SKM-1 treated with dmso at 0.1 percent for 144 hours (cell line): Measurements from ENCODE around the gene SOX8.
A peak's percentile ranks its signal among the peaks of the same experiment; 100 is the strongest.
"Not testable (repeated sequence)": the region's sequence is repeated elsewhere in the genome, so short reads cannot be mapped to it uniquely, and the experiment has no call there.

Experiments used
- DNase-seq: peaks from one replicate; lab custom pipeline; 2025; ENCODE audit not compliant: unreplicated experiment; lab: John Stamatoyannopoulos, UW

The SOX8 gene

DNA sequence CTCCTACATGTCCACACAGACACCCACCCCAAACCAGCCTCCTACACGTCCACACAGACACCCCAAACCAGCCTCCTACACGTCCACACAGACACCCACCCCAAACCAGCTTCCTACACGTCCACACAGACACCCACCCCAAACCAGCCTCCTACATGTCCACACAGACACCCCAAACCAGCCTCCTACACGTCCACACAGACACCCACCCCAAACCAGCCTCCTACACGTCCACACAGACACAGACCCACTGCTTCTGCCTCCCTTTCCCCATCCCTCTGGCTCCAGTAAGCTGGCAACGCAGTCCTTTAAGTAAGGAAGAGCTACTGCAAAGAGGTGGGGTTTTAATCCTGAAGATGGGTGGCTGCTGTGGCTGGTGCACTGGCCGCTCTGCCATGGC, 27.8 kb upstream of the SOX8 start:
- not testable (repeated sequence) for DNase-seq

DNA sequence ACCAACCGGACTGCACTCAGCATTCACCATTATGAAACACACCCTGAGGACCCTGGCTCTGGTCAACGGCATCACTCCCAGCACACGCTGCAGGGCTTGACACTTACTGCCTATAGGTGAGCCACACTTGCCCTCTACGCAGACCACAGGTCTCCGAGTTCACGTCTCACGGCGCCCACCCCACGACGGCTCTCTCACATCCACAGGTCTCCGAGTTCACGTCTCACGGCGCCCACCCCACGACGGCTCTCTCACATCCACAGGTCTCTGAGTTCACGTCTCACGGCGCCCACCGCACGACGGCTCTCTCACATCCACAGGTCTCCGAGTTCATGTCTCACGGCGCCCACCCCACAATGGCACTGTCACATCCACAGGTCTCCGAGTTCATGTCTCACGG, 25.8 kb upstream of the SOX8 start:
- not testable (repeated sequence) for DNase-seq

DNA sequence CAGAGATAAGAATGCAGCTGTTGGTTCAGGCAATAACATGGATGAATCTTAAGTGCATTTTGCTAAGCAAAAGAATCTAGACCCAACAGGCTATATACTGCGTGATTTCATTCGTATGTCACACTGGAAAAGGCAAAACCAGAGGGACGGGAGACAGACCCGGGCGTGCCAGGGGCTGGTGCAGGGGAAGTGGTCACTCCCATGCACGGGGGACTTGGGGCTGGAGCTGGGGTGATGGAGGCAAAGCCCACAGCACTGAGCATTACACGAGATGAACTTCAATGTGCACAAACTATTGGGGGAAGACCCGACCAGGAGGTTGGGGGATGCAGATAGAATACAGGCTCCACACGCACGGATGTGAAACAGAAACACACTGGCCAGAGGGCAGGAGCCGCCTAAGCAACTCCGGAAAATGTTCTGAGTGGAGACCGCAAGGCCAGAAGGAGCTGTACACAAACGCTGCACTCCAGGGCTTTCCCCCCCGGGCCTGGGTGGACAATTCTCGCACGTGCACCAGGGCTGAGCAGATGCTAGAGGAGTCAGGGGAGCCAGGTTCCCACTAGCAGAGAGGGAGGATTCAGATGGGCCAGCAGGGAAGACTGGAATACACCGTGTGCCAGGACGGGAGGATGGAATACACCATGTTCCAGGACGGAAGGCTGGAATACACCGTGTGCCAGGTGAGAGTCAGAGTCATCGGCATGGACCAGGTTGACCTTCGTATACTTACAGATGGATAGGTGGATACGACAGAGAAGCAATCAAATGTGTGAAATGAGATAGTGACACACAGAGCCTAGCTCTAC, 22.1 kb upstream of the SOX8 start:
- DNase-seq = no peak

DNA sequence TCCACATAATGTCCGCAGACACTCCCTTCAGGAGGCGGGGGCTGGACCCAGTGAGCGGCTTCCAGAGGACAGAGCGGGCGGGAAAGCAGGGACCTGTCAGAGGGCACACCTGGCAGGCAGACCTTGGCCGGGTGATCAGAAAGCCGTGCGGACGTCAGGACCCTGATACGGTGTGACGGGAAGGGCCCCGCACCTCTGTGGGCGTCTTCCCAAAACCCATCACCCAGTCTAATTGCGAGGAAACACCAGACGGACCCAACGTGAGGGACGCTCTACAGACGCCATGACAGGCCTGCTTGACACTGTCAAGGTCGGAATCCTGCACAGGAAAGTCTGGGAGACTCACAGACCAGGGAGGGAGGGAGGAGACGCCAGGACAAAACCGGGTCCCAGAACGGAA, 19.2 kb upstream of the SOX8 start:
- no peak for DNase-seq

DNA sequence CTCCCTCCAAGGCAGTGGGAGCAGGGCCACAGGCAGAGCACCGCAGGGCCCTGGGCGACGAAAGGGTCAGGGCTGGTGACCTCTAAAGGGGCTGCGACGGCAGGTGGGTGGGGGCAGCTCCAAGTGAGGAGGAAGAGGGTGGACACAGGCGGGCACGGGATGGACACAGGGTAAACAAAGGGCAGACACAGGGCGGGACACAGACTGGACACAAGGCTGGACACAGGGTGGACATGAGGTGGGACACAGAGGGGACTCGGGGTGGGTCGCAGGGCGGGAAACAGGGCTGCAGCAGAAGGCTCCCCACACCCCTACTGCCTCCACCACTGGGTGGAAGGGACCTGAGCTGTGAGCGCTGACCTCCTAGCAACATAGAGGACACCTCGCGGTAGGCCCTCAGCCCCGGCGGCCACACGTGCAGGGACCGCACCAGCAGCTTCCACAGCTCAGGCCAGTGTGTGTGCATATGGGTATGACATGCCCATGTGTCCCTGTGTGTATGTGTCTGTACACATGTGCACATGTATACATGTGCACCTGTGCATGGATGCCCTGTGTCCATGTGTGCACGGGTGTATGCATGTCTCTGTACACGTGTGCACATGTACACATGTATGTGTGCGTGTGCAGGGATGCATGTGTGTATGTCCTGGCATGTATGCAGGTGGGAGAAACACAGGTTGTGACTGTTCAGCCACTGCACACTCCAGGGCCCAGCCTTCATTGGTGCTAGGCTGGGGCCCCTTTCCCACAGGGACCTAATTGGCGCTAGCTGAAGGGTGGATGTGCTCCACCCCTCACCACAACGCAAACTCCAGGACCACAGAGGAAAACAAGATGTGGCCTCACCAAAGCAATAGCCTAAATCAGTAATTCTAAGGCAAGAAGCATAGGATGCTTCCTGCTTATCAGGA, 18.4 kb upstream of the SOX8 start:
- no peak for DNase-seq

DNA sequence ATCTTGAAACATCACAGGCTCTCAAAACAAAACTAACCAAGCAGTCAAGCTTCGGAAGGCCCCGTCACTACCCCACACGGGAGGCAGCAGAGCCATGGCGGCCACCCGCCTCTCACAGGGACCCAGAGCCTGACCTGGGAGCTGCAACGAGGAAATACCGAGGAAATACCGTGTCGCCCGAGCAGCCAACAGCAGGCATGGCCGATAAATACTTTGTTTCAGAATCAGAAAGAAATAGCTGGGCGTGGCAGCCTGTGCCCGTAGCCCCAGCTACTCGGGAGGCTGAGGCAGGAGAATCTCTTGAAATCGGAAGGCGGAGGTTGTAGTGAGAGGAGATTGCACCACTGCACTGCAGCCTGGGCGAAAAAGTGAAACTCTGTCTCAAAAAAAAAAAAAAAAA, 17.7 kb upstream of the SOX8 start:
- no peak for DNase-seq

DNA sequence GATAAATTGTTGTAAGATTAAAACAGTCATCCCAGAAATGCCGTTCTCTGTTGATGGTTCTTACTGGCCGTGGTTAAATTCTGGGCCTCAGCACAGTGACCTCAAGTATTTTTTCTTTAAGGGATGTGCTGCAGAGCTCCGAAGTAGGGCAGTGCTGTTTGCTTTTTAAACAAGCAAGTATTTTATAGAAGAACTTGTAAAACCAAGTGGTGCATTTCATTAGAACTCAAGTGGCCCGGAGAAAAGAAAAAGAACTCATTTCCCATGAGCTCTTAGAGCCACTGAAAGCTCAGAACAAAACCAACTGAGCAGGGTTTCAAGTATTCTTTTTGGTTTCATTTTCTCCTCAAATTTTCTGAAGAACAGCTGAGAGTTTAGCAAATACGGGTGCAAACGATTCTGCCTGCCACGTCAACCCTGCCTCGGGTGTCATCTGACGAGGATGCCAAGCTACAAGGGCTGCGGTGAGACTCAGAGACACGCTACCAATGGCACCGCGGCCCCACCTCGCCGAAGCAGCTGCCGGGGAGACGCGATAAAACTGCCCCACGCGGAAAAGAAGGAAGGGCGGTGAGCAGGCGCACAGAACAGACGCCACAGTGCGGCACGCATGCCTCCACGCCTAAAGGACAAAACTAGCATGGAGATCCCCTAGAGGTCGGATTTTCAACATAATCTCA, 17.1 kb upstream of the SOX8 start:
- DNase-seq = no peak

DNA sequence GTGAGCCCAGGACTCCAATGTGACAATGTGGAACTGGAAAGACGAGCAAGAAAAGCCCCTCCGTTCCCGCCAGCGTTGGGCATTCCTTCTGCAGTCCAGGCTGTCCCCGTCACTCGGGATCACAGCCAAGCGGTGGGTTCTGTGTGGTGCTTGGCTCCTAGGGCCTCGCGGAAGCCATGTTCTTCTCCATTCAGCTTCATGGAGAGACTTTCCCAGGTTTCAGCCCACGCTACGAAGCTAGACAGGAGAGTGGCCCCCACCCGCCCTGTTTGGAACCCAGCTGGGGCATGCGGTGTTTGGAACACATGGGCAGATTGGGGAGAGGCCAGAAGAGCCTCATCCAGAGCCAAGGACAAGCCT, 16.6 kb upstream of the SOX8 start:
- DNase-seq = no peak

DNA sequence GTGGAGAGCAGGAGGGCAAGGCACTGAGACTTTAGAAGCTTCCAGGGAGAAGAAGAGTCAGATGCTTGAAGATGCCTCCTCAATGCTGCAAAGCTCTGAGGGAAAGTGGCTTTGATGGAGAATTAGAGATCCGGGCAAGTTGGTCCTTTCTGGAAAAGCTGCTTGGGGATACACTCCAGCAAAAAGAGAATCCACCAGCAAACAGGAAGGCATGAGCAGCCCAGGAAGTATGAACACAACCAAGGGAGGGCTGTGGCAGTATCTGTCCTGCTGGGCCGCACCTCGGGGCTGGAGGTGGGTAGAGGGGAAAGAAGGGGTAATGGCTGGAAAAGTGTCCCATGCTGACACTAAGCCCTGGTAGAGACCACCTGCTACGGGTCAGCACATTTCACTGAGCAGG, 16.1 kb upstream of the SOX8 start:
- DNase-seq = no peak

DNA sequence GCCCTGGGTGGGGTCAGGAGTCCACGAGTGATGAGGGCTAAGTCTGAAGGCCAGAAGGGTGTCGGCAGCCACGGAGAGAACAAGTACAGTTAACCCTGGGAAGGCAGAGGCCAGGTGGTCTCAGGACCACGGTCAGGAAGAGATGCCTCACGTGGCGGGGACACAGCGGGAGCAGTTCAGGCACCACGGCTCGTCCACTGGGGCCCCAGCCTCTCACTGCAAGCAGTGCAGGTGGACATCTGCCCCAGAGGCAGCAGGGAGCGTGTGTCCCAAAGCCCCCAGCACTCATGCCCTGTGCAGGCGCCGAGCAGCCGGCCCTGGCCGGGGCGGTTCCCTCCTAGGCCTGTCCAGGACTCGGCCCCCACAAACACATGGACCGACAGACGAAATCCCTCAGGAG, 15.5 kb upstream of the SOX8 start:
- no peak for DNase-seq

DNA sequence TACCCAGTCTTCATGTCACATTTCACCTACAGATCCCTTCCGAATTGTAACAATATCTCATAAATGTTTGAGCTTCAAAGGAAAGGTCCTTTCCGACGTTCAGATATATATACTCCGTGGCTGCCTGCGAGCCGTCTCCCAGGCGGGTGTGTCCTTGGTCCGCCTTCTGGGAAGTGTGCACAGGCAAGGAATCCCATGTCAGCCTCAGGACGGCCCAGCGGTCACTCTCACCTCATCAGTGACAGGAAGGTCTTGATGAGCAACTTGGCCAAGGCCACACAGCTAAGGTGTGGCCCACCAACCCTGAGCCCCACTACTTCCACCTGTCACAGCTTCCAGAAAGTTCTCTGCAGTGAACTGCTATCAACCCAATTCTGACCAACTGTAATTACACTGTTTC, 15.1 kb upstream of the SOX8 start:
- no peak for DNase-seq

DNA sequence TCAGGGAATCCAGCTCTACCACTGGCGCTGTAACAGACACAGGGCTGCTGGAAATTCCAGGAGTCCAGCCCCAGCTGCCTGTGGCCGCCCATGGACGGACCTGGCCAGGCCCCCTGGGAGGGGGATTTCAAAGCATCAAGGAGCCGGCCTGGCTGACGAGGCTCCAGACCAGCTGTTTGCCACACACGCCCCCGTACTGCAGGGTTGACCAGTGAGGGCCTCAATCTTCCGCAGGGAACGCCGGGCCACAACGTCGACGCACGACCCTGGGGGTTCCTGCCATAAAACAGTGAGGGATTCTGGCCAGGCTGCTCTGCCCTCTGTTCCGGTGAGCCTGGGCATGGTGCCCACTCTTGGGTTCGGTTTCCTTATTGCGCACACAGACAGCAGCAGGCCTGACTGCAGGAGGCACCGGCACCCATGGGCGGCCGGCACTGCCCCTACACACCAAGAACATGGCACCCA, 14.5 kb upstream of the SOX8 start:
- DNase-seq = no peak

DNA sequence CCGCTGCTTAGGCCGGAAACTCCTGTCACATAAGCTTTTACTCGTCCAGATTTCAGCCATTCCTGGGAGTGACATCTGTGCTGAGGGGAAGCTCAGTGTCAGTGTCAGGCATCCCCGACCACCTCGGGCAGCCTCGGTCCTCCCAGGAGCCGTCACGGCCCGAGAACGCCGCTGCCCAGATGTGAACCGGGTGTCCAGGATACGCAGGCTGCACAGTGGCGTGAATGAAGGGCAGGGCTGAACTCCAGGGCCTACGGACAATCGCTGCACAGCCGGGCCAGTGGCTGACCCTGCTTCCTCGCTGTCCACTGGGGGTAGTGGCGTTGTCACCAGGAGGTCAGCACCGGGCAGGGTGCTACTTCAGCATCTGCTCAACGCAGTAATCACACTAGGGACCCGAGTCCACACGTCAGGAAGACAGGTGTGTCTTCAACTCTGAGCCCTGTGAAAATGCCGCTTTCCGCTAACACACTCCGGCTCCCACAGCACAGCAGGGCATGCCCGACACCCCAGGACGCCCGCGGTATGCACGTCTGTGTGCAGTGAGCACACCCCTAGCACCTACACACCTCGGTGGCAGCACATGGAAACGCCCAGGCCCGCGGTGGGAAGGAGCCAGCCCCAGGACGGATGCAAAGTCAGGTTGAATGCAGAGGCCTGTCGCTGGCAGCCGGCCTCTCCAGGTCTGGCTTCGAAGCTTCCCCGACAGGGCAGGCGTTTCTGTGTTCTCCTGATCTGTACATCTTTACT, 13.8 kb upstream of the SOX8 start:
- no peak for DNase-seq

DNA sequence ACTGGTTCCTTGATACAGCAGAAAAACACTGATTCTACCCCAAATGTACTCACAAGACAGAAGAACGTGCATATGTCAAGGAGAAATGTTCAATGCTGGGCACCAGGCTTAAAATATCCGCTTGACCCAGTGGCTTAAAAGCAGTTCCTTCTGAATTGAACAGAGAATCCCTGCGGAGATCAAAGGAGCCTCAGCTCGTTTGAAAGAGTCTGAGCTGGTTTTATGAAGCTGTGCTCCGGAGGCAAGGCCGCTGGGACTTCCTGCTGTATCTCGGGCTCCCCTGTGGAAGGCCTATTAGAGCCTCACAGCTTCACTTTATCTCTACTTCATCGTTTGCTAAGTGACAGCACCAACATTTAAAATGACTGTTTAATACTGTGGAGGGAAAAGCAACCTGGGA, 12.9 kb upstream of the SOX8 start:
- DNase-seq = no peak

DNA sequence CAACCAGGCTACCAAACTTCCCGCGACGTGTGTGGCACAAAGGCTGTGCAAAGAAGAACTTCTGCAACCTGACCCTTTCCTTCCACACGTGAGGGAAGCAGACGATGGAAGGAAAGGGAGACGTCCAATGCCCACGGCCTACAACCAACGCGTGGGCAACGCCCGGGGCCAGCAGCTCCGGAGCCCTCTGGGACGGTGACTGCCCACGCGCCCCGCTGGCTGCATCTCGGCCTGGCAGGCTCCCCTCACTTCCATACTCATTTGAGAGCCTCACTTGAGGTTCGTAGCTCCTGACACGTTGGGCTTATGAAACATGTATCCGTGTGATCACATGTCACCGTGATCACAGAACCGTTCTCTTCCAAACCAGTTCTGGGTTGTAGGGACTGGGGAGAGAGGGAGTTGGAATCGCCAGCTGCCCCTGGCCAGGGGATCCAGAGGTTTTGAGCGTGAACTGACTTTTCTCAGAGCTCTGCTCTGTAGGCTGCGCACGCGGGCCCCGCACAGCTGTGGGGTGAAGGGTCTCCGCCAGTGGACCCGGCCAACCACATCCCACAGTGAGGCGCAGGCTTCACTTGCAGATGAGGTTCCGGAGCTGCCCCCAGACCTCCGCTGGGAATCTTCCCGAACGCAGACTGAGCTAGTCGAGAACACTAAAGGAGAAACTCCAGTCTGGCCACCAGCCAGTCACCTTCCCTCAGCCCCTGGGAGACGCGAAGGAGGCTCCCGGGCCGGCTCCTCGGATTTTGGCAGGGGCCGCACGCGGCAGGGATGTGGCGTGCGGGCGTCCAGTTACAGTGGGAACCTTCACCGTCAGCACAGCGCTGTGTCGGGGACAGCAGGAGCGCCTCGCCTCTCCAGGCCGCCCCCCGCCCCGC, 11.8 kb upstream of the SOX8 start:
- no peak for DNase-seq

DNA sequence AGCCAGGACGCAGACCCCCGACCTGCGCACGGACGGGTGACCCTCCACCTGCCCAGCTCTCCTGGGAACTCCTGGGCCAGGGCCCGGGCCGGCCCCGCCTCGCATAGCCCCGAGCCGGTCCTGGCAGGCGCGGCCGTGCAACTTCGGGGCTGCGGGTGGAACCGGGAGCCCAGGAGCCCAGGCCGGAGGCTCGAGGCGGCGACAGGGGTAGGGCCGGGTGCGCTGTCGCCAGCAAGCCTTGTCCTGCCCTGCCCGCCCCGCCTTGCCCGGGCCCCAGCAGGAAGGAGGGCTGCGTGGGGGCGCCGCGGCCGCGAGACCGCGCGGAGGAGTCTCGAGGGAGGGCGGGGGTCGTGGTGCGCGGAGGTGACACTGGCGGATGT, 11.2 kb upstream of the SOX8 start:
- DNase-seq = no peak

DNA sequence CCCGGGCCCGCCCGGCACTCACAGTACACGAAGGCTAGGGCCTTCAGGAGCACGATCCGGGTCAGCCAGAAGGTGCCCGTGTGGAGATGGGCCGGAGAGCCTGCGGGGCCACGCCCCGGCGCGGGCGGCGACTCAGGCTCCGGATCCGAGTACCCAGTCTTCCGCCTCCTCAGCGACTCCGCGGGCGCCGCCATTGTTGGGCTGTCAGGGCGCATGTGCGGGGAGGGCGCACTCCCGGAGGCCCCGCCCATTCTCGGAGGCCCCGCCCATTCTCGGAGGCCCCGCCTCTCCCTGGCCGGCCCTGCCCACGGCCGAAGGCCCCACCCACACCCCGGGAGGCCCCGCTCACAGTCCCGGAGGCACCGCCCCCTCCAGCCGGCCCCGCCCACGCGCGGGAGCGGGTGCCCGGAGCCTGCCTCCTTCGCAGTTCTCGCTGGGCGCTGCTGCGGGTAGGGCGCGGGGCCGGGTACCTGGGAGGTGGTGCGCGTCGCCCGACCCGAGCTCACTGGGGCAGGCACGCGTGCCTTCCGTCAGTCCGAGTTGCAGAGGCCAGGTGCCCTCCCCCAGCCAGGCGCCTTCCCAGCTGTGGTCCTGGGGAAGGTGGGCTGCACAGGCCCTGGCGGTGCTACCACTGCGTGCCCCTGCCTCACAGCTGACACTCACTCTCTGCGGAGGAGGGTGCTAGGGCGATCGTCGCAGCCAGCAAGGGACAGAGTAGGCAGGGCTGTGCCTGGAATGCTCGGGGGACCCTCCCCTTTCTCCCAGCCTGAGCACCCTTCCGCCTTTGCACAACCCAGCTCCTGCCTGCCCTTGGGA, 10.6 kb upstream of the SOX8 start, which contains the start of gene LMF1:
Gene LMF1, minus strand, starts transcription at position 219 of the 816 bp plus-strand sequence. Its CDS starts 4 bp downstream, at position 215.
- peak; percentile 83 for DNase-seq

DNA sequence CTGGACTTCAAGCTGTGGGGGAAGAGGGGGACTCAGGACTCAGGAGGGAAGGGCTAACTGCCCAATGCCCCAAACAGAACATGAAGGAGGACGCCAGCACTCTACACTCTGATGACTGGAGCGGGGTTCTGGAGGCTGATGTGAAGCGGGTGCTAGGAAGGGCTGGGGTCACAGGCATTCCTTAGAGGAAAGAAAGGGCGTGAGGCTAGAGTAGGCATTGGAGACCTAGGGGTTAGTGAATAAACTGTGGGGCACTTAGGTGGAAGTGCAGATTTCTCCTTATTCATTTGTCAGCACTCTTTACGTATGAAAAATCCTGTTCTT, 10.0 kb upstream of the SOX8 start:
- no peak for DNase-seq

DNA sequence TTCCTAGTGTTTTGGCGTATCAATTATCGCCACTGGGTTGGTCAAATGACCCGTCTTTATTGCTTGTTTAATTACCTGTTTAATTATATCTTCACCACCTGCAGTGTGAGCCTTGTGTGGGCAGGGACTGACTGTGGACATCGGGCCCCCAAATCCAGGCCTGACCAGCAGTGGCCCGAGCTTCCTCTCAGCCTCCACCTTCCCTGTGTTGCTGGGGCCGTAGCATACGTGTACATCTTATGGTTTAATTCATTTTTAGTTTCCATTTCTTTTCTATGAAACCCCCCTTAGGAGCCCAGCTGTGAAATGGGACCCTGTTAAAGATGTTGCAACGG, 9.6 kb upstream of the SOX8 start:
- DNase-seq = no peak
